Measurements from ENCODE around the gene PRORP. TPM values are rescaled to one million over a fixed set of nuclear protein-coding genes. Genes with fewer than 3 reads are reported as not detected.

Gene PRORP
- total and polyA plus RNA-seq, 2 experiments from 2014 or later, result 28.8 to 50.4 TPM

- Histone ChIP-seq H3K4me3 (no peak overlapping the region), H3K9me2 (ENCODE audit: insufficient read depth) (no peaks in the 10 kb centered on the region), H3K79me2 (replicated peaks; ENCODE audit: insufficient read depth) (no peaks in the 10 kb centered on the region), H3K36me3 (ENCODE audit: insufficient read depth) (peaks cover 6% of the 10 kb centered on the region; the same call in 1 of the 2 replicates), H4K20me1 (replicated peaks; ENCODE audit: insufficient read depth) (no peaks in the 10 kb centered on the region), H3K4me1 (ENCODE audit: insufficient read depth) (no peaks in the 10 kb centered on the region), H3K27ac (ENCODE audit: low read depth) (no peak overlapping the region), H3F3A (replicated peaks; ENCODE audit: low read depth) (no peaks in the 10 kb centered on the region), H3K4me2 (no peak overlapping the region), H3K27me3 (ENCODE audit: insufficient read depth) (no peaks in the 10 kb centered on the region), H2AFZ (no peak overlapping the region)
- Mint-ChIP-seq H3K27ac (no peak overlapping the region), H3K36me3 (ENCODE audit: low read depth) (peaks cover 20% of the 10 kb centered on the region; the same call in 2 of the 3 replicates), H3K4me1 (no peaks in the 10 kb centered on the region), H3K4me3 (no peak overlapping the region), H3K9me3 (no peaks in the 10 kb centered on the region), H3K27me3 (ENCODE audit: insufficient read depth, low read depth, poor library complexity) (no peaks in the 10 kb centered on the region)
- no peak for TF ChIP-seq ZNF331 (CRISPR knock-in tag; IDR thresholded peaks at IDR 0.05; ENCODE audit: low read depth)
- TF ChIP-seq, protein P1, sequence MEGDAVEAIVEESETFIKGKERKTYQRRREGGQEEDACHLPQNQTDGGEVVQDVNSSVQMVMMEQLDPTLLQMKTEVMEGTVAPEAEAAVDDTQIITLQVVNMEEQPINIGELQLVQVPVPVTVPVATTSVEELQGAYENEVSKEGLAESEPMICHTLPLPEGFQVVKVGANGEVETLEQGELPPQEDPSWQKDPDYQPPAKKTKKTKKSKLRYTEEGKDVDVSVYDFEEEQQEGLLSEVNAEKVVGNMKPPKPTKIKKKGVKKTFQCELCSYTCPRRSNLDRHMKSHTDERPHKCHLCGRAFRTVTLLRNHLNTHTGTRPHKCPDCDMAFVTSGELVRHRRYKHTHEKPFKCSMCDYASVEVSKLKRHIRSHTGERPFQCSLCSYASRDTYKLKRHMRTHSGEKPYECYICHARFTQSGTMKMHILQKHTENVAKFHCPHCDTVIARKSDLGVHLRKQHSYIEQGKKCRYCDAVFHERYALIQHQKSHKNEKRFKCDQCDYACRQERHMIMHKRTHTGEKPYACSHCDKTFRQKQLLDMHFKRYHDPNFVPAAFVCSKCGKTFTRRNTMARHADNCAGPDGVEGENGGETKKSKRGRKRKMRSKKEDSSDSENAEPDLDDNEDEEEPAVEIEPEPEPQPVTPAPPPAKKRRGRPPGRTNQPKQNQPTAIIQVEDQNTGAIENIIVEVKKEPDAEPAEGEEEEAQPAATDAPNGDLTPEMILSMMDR (conservative IDR thresholded peaks at IDR 0.05; ENCODE audit: low read depth in 2 of 2), result no peak
- TF ChIP-seq STAT1 (IDR thresholded peaks at IDR 0.05; ENCODE audit: unreplicated experiment), result no peak
- TF ChIP-seq ZNF462 (CRISPR knock-in tag; IDR thresholded peaks at IDR 0.05), result no peak
- DNase-seq (ENCODE audit: low spot score) (no peak), ATAC-seq (no peak)
Measured at GRCh38 chr14:35079742-35080141, 42.6 kb upstream of the PRORP start.
